ENCODE data around the gene MRPL40. TPM values are rescaled to one million over a fixed set of nuclear protein-coding genes. Genes with fewer than 3 reads are reported as not detected.
A peak's percentile ranks its signal among the peaks of the same experiment; 100 is the strongest.
"Not testable (repeated sequence)": the region's sequence is repeated elsewhere in the genome, so short reads cannot be mapped to it uniquely, and the experiment has no call there.

MRPL40 gene
- total and polyA plus RNA-seq, 10 of the 15 experiments (the other 5 are each of a cell fraction or from before 2014, with no cell fraction given) = 41.2 to 207 (median 69.1) TPM

DNA sequence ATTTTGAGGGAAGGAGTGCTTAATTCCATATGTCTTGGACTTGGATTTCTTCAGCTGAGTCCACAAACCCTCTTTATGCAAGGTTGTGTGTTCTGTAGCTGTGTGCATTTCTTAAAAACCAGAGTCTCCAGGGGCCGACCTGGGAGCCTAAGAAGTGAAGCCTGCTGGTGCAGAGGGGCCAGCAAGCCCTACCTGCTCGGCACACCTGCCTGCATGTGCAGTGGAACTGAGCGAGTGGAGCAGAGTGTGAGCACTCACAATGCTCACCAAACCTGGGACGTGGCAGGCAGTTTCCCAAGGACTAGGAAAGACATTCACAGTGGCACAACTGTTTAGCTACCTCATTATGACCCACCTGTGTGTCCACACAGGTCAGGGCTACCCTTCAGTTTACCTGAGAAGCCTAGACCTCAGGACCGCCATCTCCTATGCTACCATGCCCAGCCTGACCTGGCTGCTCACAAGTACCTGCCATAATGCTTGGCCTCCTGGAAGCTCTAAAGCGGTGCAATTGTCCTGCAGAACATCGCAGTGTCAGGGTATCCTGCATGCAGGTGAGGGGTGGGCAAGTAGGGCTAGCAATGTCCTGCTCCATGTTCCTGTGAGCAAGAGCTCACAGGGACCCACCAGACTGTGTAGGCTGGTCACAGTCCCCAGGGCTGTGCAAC is 11.3 kb downstream of the MRPL40 start:
- no peaks in the 10 kb centered on the region for H3K27me3 ChIP-seq (replicated peaks in 1 of 2; ENCODE audit: control insufficient read depth in 2 of 2, insufficient read depth in 2 of 2, low read length in 1 of 2)
- no TSS peak for BruUV-seq (replicated peaks)
- H3K4me1 ChIP-seq (ENCODE audit: control insufficient read depth, insufficient read depth, low read length) = peaks cover 8% of the 10 kb centered on the region
- H3K9ac ChIP-seq (ENCODE audit: control insufficient read depth, insufficient read depth, low read length) = no peak overlapping the region
- H3K27ac ChIP-seq (ENCODE audit: control insufficient read depth, insufficient read depth) = no peak overlapping the region
- peaks cover 30% of the 10 kb centered on the region for H3K79me2 ChIP-seq (ENCODE audit: control insufficient read depth, insufficient read depth, low read length)
- ChIA-PET SMC1A (ENCODE audit: uncharacterized antibody, unreplicated experiment) (interaction anchor here (0.9 to 4.4 kb wide), 2 partner anchors 9 to 16 kb away, joined by 3 to 18 read pairs; no protein-coding TSS in a partner anchor), CTCF (interaction anchor here (0.6 kb wide), 1 partner anchor 143 kb away, joined by 4 read pairs; no protein-coding TSS in a partner anchor), POLR2A (interaction anchor here (3.4 kb wide), 1 partner anchor 9 kb away, joined by 19 read pairs; no protein-coding TSS in a partner anchor), RAD21 (ENCODE audit: unreplicated experiment) (no interaction called here)
- FAIRE-seq (no peak), ATAC-seq (no peak), DNase-seq (ENCODE audit: low read depth, low spot score) (no peak)
- H3K4me3 ChIP-seq = no peak overlapping the region
- intact Hi-C loops (cut with micrococcal nuclease; ENCODE audit: unreplicated experiment) = no loop called here
- H3K36me3 ChIP-seq (ENCODE audit: control insufficient read depth in 2 of 2, insufficient read depth in 2 of 2, low read length in 1 of 2) = peaks cover 4 to 14% of the 10 kb centered on the region in 2 experiments; a peak in 3 of 4 replicates
- in situ Hi-C loops (cut with MboI) = loop anchor here (25.0 kb wide), 1 partner anchor 1806 kb away; the partner anchor contains the start of genes ATP6V1E1 and BCL2L13
- TF ChIP-seq POLR2AphosphoS5 (IDR thresholded peaks at IDR 0.05; ENCODE audit: low read length) (0 out of 2 replicates have a peak, but pooled peaks have one; percentile 21), EP300 (IDR thresholded peaks at IDR 0.05; ENCODE audit: borderline replicate concordance in 1 of 2, control insufficient read depth in 1 of 2, low read depth in 2 of 2, low read length in 2 of 2) (no peak), CHD2 (IDR thresholded peaks at IDR 0.05; ENCODE audit: borderline replicate concordance, low read depth, low read length) (no peak)
- TF ChIP-seq, protein P1, sequence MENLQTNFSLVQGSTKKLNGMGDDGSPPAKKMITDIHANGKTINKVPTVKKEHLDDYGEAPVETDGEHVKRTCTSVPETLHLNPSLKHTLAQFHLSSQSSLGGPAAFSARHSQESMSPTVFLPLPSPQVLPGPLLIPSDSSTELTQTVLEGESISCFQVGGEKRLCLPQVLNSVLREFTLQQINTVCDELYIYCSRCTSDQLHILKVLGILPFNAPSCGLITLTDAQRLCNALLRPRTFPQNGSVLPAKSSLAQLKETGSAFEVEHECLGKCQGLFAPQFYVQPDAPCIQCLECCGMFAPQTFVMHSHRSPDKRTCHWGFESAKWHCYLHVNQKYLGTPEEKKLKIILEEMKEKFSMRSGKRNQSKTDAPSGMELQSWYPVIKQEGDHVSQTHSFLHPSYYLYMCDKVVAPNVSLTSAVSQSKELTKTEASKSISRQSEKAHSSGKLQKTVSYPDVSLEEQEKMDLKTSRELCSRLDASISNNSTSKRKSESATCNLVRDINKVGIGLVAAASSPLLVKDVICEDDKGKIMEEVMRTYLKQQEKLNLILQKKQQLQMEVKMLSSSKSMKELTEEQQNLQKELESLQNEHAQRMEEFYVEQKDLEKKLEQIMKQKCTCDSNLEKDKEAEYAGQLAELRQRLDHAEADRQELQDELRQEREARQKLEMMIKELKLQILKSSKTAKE (IDR thresholded peaks at IDR 0.05; ENCODE audit: low read depth, poor library complexity, severe bottlenecking) = no peak
- no peak overlapping the region for H2AFZ ChIP-seq (ENCODE audit: control insufficient read depth, low read depth, low read length)
- no peak overlapping the region for H3K4me2 ChIP-seq (ENCODE audit: control insufficient read depth, insufficient read depth)
- 62% methylated on average over 7 of the region's 7 CpGs for WGBS (ENCODE audit: insufficient coverage, insufficient replicate concordance, low lambda C conversion rate, missing lambda C conversion rate)
- H4K20me1 ChIP-seq (ENCODE audit: control insufficient read depth, insufficient read depth) = no peaks in the 10 kb centered on the region
- no peaks in the 10 kb centered on the region for H3K9me3 ChIP-seq (replicated peaks; ENCODE audit: control insufficient read depth, insufficient read depth, low read length)

DNA sequence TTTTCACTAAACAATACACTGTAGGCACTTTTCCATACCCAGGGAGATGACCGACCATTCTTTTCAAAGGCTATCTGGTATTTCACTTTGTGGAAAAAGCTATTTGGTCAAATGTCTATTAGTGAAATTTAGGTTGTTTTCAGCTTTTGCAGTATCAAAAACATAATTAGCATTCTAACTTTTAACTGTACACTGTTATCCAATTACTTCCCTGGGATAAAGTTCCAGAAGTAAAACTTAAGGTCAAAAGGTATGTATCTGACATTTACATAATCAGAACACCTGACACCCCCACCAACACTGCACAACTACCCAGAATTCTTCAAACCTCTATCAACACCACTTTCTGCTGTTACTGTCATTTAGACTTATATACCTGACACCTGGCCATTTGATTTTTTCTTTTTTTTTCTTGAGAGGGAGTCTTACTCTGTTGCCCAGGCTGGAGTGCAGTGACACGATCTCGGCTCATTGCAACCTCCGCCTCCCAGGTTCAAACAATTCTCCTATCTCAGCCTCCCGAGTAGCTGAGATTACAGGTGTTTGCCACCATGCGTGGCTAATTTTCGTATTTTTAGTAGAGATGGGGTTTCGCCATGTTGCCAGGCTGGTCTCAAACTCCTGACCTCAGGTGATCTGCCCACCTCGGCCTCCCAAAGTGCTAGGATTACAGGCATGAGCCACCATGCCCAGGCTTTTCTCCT is 13.1 kb downstream of the MRPL40 start:
- not testable (repeated sequence) for ATAC-seq; H3K27me3 ChIP-seq (replicated peaks in 1 of 2; ENCODE audit: control insufficient read depth in 2 of 2, insufficient read depth in 2 of 2, low read length in 1 of 2); H3K27ac ChIP-seq (ENCODE audit: control insufficient read depth, insufficient read depth); H3K9ac ChIP-seq (ENCODE audit: control insufficient read depth, insufficient read depth, low read length); H2AFZ ChIP-seq (ENCODE audit: control insufficient read depth, low read depth, low read length); BruUV-seq (replicated peaks); H4K20me1 ChIP-seq (ENCODE audit: control insufficient read depth, insufficient read depth); H3K4me3 ChIP-seq; FAIRE-seq; DNase-seq (ENCODE audit: low read depth, low spot score); H3K9me3 ChIP-seq (replicated peaks; ENCODE audit: control insufficient read depth, insufficient read depth, low read length)
- ChIA-PET POLR2A (interaction anchor here (0.6 to 3.4 kb wide), 5 partner anchors 11 to 270 kb away, joined by 3 to 19 read pairs (median 4); no protein-coding TSS in a partner anchor), RAD21 (ENCODE audit: unreplicated experiment) (interaction anchor here (1.0 kb wide), 1 partner anchor 146 kb away, joined by 3 read pairs; no protein-coding TSS in a partner anchor), CTCF (interaction anchor here (0.7 to 3.1 kb wide), 7 partner anchors 11 to 339 kb away, joined by 3 to 10 read pairs (median 3); partner anchors contain the start of gene ESS2), SMC1A (ENCODE audit: uncharacterized antibody, unreplicated experiment) (interaction anchor here (0.9 to 4.4 kb wide), 4 partner anchors 9 to 32 kb away, joined by 3 to 18 read pairs (median 4); no protein-coding TSS in a partner anchor)
- WGBS (ENCODE audit: insufficient coverage, insufficient replicate concordance, low lambda C conversion rate, missing lambda C conversion rate) = 96% methylated on average over 9 of the region's 9 CpGs
- Histone ChIP-seq H3K4me2 (ENCODE audit: control insufficient read depth, insufficient read depth) (peak overlapping the region; percentile 43; the same call in 1 of the 2 replicates), H3K4me1 (ENCODE audit: control insufficient read depth, insufficient read depth, low read length) (peaks cover 17% of the 10 kb centered on the region), H3K79me2 (ENCODE audit: control insufficient read depth, insufficient read depth, low read length) (peaks cover 30% of the 10 kb centered on the region), H3K36me3 (ENCODE audit: control insufficient read depth in 2 of 2, insufficient read depth in 2 of 2, low read length in 1 of 2) (peaks cover 4 to 14% of the 10 kb centered on the region in 2 experiments; a peak in 3 of 4 replicates)
- in situ Hi-C loops (cut with MboI) (loop anchor here (25.0 kb wide), 1 partner anchor 1808 kb away; the partner anchor contains the start of genes ATP6V1E1 and BCL2L13), intact Hi-C loops (cut with micrococcal nuclease; ENCODE audit: unreplicated experiment) (loop anchor here (5.0 kb wide), 1 partner anchor 268 kb away; the partner anchor contains the start of gene SLC25A1)
